Panc1 (cell line): Measurements from ENCODE around the gene HSPA1L. TPM values are rescaled to one million over a fixed set of nuclear protein-coding genes. Genes with fewer than 3 reads are reported as not detected.
"Not testable (repeated sequence)": the region's sequence is repeated elsewhere in the genome, so short reads cannot be mapped to it uniquely, and the experiment has no call there.

Source experiments
- ATAC-seq: fragments of 200-7000 bp; cut with Tn5 transposase; 2 replicates; pipeline ENCODE4 v1.9.1; 2020; ENCODE audit warnings: mild to moderate bottlenecking, moderate library complexity
- BruUV-seq: library from RNA; stranded (reverse); fragments of 400-500 nt; replicated peaks from 2 replicates; lab custom pipeline; 2021; lab: Mats Ljungman, UMichigan
- CTCF ChIA-PET: fragments of 300-600 bp; sonication (Branson Sonifier 250); formaldehyde crosslinking; loops from one replicate; lab custom pipeline; 2022; ENCODE audit warnings: antibody characterized with exemption; lab: Charles Lee
- POLR2A ChIA-PET: fragments of 300-600 bp; sonication (Branson Sonifier 250); formaldehyde crosslinking; loops from one replicate; lab custom pipeline; 2022; ENCODE audit warnings: antibody characterized with exemption; lab: Charles Lee
- DNase-seq: peaks from one replicate; pipeline ENCODE4 v3.0.0-alpha.2; 2010; ENCODE audit warnings: low read depth, low spot score
- H3K27ac ChIP-seq: 2 replicates; pipeline ENCODE4 v1.5.1; 2011; ENCODE audit warnings: mild to moderate bottlenecking, low read length, inconsistent platforms
- H3K27me3 ChIP-seq: fragments of 200-500 bp; sonication (Bioruptor generic); 2 replicates; pipeline ENCODE4 v1.6.0; 2014; ENCODE audit warnings: low read length, inconsistent platforms; ENCODE audit not compliant: control insufficient read depth, insufficient read depth
- H3K36me3 ChIP-seq: fragments of 200-500 bp; sonication (Bioruptor generic); 2 replicates; pipeline ENCODE4 v1.5.1; 2014; ENCODE audit warnings: inconsistent platforms, mild to moderate bottlenecking, low read length, moderate library complexity; ENCODE audit not compliant: control insufficient read depth, insufficient read depth
- H3K4me1 ChIP-seq: 2 replicates; pipeline ENCODE4 v1.5.1; 2011; ENCODE audit warnings: inconsistent platforms, mild to moderate bottlenecking, low read length, moderate library complexity; ENCODE audit not compliant: control insufficient read depth, insufficient read depth
- H3K4me3 ChIP-seq, 2 experiments: 2 replicates each; pipeline ENCODE4 v1.5.1; 2011 to 2012; ENCODE audit warnings: low read depth in 2 of 2, low read length in 2 of 2, mild to moderate bottlenecking in 2 of 2, inconsistent platforms in 1 of 2, moderate library complexity in 1 of 2
- H3K9me3 ChIP-seq: fragments of 200-500 bp; sonication (Bioruptor generic); 2 replicates; pipeline ENCODE4 v1.5.1; 2014; ENCODE audit warnings: low read depth, mild to moderate bottlenecking, inconsistent platforms, low read length, moderate library complexity; ENCODE audit not compliant: control insufficient read depth, insufficient read depth
- CTCF ChIP-seq: fragments of 450-650 bp; IDR thresholded peaks from 2 replicates; pipeline ENCODE4 v1.5.1; 2017; ENCODE audit warnings: mild to moderate bottlenecking
- POLR2AphosphoS5 ChIP-seq: IDR thresholded peaks from 2 replicates; pipeline ENCODE4 v1.6.1; 2012; ENCODE audit warnings: mild to moderate bottlenecking, low read depth, low read length, moderate library complexity
- SIN3A ChIP-seq: IDR thresholded peaks from 2 replicates; pipeline ENCODE4 v1.6.1; 2012; ENCODE audit warnings: low read depth, mild to moderate bottlenecking, low read length, moderate library complexity, borderline replicate concordance; ENCODE audit not compliant: insufficient read depth
- TCF7L2 ChIP-seq: IDR thresholded peaks from 2 replicates; pipeline ENCODE4 v1.6.1; 2011; ENCODE audit warnings: mild to moderate bottlenecking, low read depth, low read length, inconsistent platforms
- in situ Hi-C: cut with HindIII; loops from 2 replicates; pipeline ENCODE4 v1.10.0; 2016; ENCODE audit warnings: low sequenced_read_pairs, low pct_unique_long_range_greater_than_20kb
- intact Hi-C: fragments of 100-400 bp; cut with micrococcal nuclease; formaldehyde crosslinking; loops from one replicate; pipeline ENCODE4 v1.10.0; 2022; ENCODE audit not compliant: unreplicated experiment
- total RNA-seq: library from RNA; stranded (reverse); gene quantifications from one replicate; pipeline ENCODE4 v1.2.1, GENCODE V29; 2021; ENCODE audit not compliant: unreplicated experiment

The HSPA1L gene
- total RNA-seq, 1 experiment from 2014 or later, result 2.8 TPM

- no peaks in the 10 kb centered on the region for H3K27me3 ChIP-seq
- ChIA-PET CTCF (interaction anchor here (1.2 kb wide), 1 partner anchor 49 kb away, joined by 3 read pairs; no protein-coding TSS in a partner anchor), POLR2A (interaction anchor here (0.5 to 1.1 kb wide), 3 partner anchors 23 to 95 kb away, joined by 4 to 8 read pairs (median 4); no protein-coding TSS in a partner anchor)
- ATAC-seq (peak; percentile 30), DNase-seq (no peak)
- TF ChIP-seq TCF7L2, result peak; percentile 47; the same call in 1 of the 2 replicates
- no peak for TF ChIP-seq CTCF
- TF ChIP-seq POLR2AphosphoS5, result no peak
- TF ChIP-seq SIN3A, result no peak
- H3K9me3 ChIP-seq, result no peaks in the 10 kb centered on the region
- in situ Hi-C loops (no loop called here), intact Hi-C loops (loop anchor here (10.0 kb wide), 1 partner anchor 47 kb away; the partner anchor contains the start of gene VWA7)
- H3K4me1 ChIP-seq, result peaks cover 40% of the 10 kb centered on the region
- H3K4me3 ChIP-seq, result peak overlapping the region; percentile 62 to 82
- H3K27ac ChIP-seq, result peak overlapping the region; percentile 98
- no peaks in the 10 kb centered on the region; the same call in 1 of the 2 replicates for H3K36me3 ChIP-seq
- BruUV-seq, result no TSS peak
Measured at GRCh38 chr6:31822036-31822821, 7.1 kb upstream of the HSPA1L start.

- peak overlapping the region; percentile 94 for H3K27ac ChIP-seq
- no TSS peak for BruUV-seq
- intact Hi-C loops (loop anchor here (10.0 kb wide), 1 partner anchor 47 kb away; the partner anchor contains the start of gene VWA7), in situ Hi-C loops (no loop called here)
- H3K4me3 ChIP-seq, result peak overlapping the region; percentile 62 to 82
- ATAC-seq (peak; percentile 68), DNase-seq (no peak)
- H3K36me3 ChIP-seq, result no peaks in the 10 kb centered on the region; the same call in 1 of the 2 replicates
- H3K4me1 ChIP-seq, result peaks cover 37% of the 10 kb centered on the region
- POLR2A ChIA-PET, result interaction anchor here (0.5 to 0.9 kb wide), 4 partner anchors 20 to 170 kb away, joined by 3 to 8 read pairs (median 4); no protein-coding TSS in a partner anchor
- no peaks in the 10 kb centered on the region for H3K27me3 ChIP-seq
- TF ChIP-seq CTCF, result no peak
- TF ChIP-seq POLR2AphosphoS5, result peak; percentile 62
- TF ChIP-seq TCF7L2, result no peak
- TF ChIP-seq SIN3A, result 0 out of 2 replicates have a peak, but pooled peaks have one; percentile 3
- H3K9me3 ChIP-seq, result no peaks in the 10 kb centered on the region
- CTCF ChIA-PET, result interaction anchor here (1.2 kb wide), 1 partner anchor 48 kb away, joined by 3 read pairs; no protein-coding TSS in a partner anchor
Measured at GRCh38 chr6:31821301-31822035, 6.4 kb upstream of the HSPA1L start.

- Histone ChIP-seq H3K4me3 (peak overlapping the region in 1 of 2 experiments; percentile 82; a peak in 3 of 4 replicates), H3K4me1 (peaks cover 31% of the 10 kb centered on the region), H3K27ac (peak overlapping the region; percentile 94)
- ATAC-seq, BruUV-seq, H3K9me3 ChIP-seq, H3K27me3 ChIP-seq, DNase-seq, H3K36me3 ChIP-seq, in situ Hi-C loops: not testable (repeated sequence)
- intact Hi-C loops, result loop anchor here (10.0 kb wide), 1 partner anchor 46 kb away; the partner anchor contains the start of gene VWA7
- ChIA-PET CTCF (interaction anchor here (0.7 kb wide), 1 partner anchor 138 kb away, joined by 6 read pairs; no protein-coding TSS in a partner anchor), POLR2A (interaction anchor here (0.6 to 0.9 kb wide), 3 partner anchors 81 to 168 kb away, joined by 3 to 6 read pairs (median 3); no protein-coding TSS in a partner anchor)
Measured at GRCh38 chr6:31820399-31820798, 5.3 kb upstream of the HSPA1L start.
